ENCODE data around the gene STIMATE. TPM values are rescaled to one million over a fixed set of nuclear protein-coding genes. Genes with fewer than 3 reads are reported as not detected.

STIMATE gene
- total and polyA plus RNA-seq, 2 of the 4 experiments (the other 2 are of a cell fraction) = 10.6 to 17.8 TPM

DNA sequence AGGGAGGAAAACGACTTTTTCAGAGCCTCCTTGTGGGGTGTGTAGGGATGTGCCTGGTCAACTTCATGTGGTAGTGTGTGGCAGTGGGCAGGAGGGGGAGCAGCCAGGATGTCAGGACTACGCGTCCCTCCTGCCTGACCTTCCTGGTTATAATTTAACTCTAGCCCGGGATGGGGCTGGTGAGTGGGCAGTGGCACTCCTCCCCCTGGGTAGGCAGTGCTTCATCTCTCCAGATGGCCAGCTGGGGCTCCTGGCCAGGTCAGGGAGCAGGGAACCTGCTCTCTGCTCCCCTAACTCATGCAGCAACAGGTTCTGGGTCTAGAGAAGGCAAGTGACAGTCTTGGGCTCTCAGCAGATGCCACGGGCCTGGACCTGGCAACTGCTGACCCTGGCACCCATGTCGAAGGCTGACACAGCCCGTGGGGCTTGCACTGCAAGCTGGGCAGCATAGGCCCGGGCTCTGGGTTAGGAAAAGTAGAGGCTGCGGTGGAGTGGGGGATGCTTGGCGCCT is 69.4 kb downstream of the STIMATE start:
- in situ Hi-C loops (cut with MboI; ENCODE audit: low sequenced_read_pairs) = no loop called here
- no peak overlapping the region for H3K4me2 ChIP-seq (ENCODE audit: low read depth, low read length)
- WGBS, 2 experiments (ENCODE audit: extremely low coverage in 2 of 2, insufficient read length in 1 of 2) = 40% methylated on average over 2 of the region's 10 CpGs; no CpG with 5 or more reads in 1 of the 2 experiments
- no peak overlapping the region for H2BK5ac ChIP-seq (ENCODE audit: low read depth, low read length, poor library complexity, severe bottlenecking)
- peaks cover 7% of the 10 kb centered on the region; the same call in 1 of the 2 replicates for H3K9me1 ChIP-seq (ENCODE audit: insufficient read depth, low read length)
- no peak overlapping the region for H3K14ac ChIP-seq (replicated peaks; ENCODE audit: low read depth, low read length)
- intact Hi-C loops (cut with micrococcal nuclease) = no loop called here
- H4K5ac ChIP-seq (ENCODE audit: low read depth, low read length) = no peak overlapping the region
- H3K9ac ChIP-seq (ENCODE audit: low read depth, low read length) = no peak overlapping the region
- no peak overlapping the region for H2BK15ac ChIP-seq (ENCODE audit: low read depth, low read length)
- dilution Hi-C loops (cut with HindIII; ENCODE audit: low sequenced_read_pairs, unreplicated experiment) = no loop called here
- H3K27me3 ChIP-seq (ENCODE audit: control insufficient read depth, insufficient read depth, low read length) = peaks cover 1% of the 10 kb centered on the region; the same call in 1 of the 2 replicates
- H3K56ac ChIP-seq (ENCODE audit: extremely low read depth, insufficient read depth, low read length) = no peak overlapping the region
- H3K4ac ChIP-seq (ENCODE audit: low read depth, low read length) = no peak overlapping the region
- H3K79me1 ChIP-seq (ENCODE audit: low read depth in 1 of 2, low read length in 2 of 2) = no peaks in the 10 kb centered on the region
- CTCF ChIA-PET = interaction anchor here (0.6 to 0.7 kb wide), 2 partner anchors 12 kb away, joined by 3 to 4 read pairs; no protein-coding TSS in a partner anchor
- BruUV-seq (replicated peaks) = no TSS peak
- H3K4me3 ChIP-seq (ENCODE audit: insufficient read depth, low read depth, low read length) = no peak overlapping the region
- H2BK120ac ChIP-seq (ENCODE audit: low read depth, low read length) = no peak overlapping the region
- no peak overlapping the region for H4K91ac ChIP-seq (ENCODE audit: insufficient read depth, low read depth, low read length)
- H4K20me1 ChIP-seq (ENCODE audit: insufficient read depth, low read length) = no peaks in the 10 kb centered on the region
- no peak overlapping the region for H2BK20ac ChIP-seq (ENCODE audit: low read depth, low read length)
- no peak overlapping the region for H3K18ac ChIP-seq (ENCODE audit: low read depth, low read length)
- H3K27ac ChIP-seq (ENCODE audit: insufficient read depth, low read length) = no peak overlapping the region
- H2AK9ac ChIP-seq (replicated peaks; ENCODE audit: low read depth, low read length, poor library complexity) = no peak overlapping the region
- H3K23ac ChIP-seq (ENCODE audit: low read depth, low read length) = no peak overlapping the region
- no peaks in the 10 kb centered on the region for H3K9me3 ChIP-seq (ENCODE audit: control insufficient read depth, insufficient read depth, low read length)
- POLR2A ChIA-PET (ENCODE audit: unreplicated experiment) = no interaction called here
- DNase-seq (no peak), ATAC-seq (ENCODE audit: low read depth) (0 out of 2 replicates have a peak, but pooled peaks have one; percentile 7)
- no peaks in the 10 kb centered on the region for H3K36me3 ChIP-seq (ENCODE audit: control insufficient read depth, insufficient read depth, low read length)
- peaks cover 7% of the 10 kb centered on the region for H3K4me1 ChIP-seq (ENCODE audit: control insufficient read depth, insufficient read depth, low read length)
- TF ChIP-seq POLR2A (IDR thresholded peaks at IDR 0.05; ENCODE audit: low read depth, low read length) (no peak), FOS (IDR thresholded peaks at IDR 0.05; ENCODE audit: low read depth, low read length) (no peak), RCOR1 (IDR thresholded peaks at IDR 0.05; ENCODE audit: insufficient replicate concordance, low read length) (no peak), CTCF (conservative IDR thresholded peaks at IDR 0.05; ENCODE audit: low read depth, low read length) (0 out of 2 replicates have a peak, but pooled peaks have one; percentile 3), NFE2L2 (IDR thresholded peaks at IDR 0.05; ENCODE audit: low read depth, low read length) (no peak), BHLHE40 (IDR thresholded peaks at IDR 0.05; ENCODE audit: low read depth, low read length) (no peak), SMC3 (IDR thresholded peaks at IDR 0.05; ENCODE audit: low read depth, low read length) (no peak)
- no peak overlapping the region for H2AK5ac ChIP-seq (ENCODE audit: low read depth, low read length)
- no peak overlapping the region for H2AFZ ChIP-seq (replicated peaks; ENCODE audit: low read length, poor library complexity)
- no peak overlapping the region for H4K8ac ChIP-seq (ENCODE audit: low read depth in 2 of 2, low read length in 2 of 2)

All from IMR-90 (cell line).